Caco-2 (cell line): ENCODE measurements around the gene KDM2B. TPM values are rescaled to one million over a fixed set of nuclear protein-coding genes. Genes with fewer than 3 reads are reported as not detected.

Experiments
- BruUV-seq: library from RNA; stranded (reverse); fragments of 400-500 nt; replicated peaks from 2 replicates; lab custom pipeline; 2021; lab: Mats Ljungman, UMichigan
- CTCF ChIA-PET: fragments of 300-600 bp; sonication (Branson Sonifier 250); formaldehyde crosslinking; loops from one replicate; lab custom pipeline; 2022; ENCODE audit warnings: antibody characterized with exemption; lab: Charles Lee
- POLR2A ChIA-PET: fragments of 300-600 bp; sonication (Branson Sonifier 250); formaldehyde crosslinking; loops from one replicate; lab custom pipeline; 2022; ENCODE audit warnings: antibody characterized with exemption; lab: Charles Lee
- DNase-seq, 2 experiments: peaks; one replicate each; pipeline versions ENCODE4 v3.0.0 to v3.0.0-alpha.2; 2020 to 2022
- H3K27me3 ChIP-seq: replicated peaks from 2 replicates; pipeline ENCODE4 v1.6.0; 2011; ENCODE audit warnings: low read length; ENCODE audit not compliant: control insufficient read depth, insufficient read depth
- H3K36me3 ChIP-seq: 2 replicates; pipeline ENCODE4 v1.5.1; 2011; ENCODE audit warnings: low read length; ENCODE audit not compliant: control insufficient read depth, insufficient read depth
- H3K4me1 ChIP-seq: fragments of 250-450 bp; sonication (Bioruptor Pico); 2 replicates; pipeline ENCODE4 v1.5.1; 2020; ENCODE audit warnings: mild to moderate bottlenecking
- H3K4me3 ChIP-seq: 2 replicates; pipeline ENCODE4 v1.5.1; 2011; ENCODE audit warnings: low read depth, mild to moderate bottlenecking, control low read depth, low read length
- H3K9me3 ChIP-seq: fragments of 250-450 bp; sonication (Bioruptor Pico); 2 replicates; pipeline ENCODE4 v1.5.1; 2020; ENCODE audit warnings: mild to moderate bottlenecking, moderate library complexity
- H3K27ac Mint-ChIP-seq: one replicate; pipeline ENCODE4 v1.8.0; 2022; ENCODE audit warnings: mixed read lengths; ENCODE audit not compliant: unreplicated experiment
- H3K27me3 Mint-ChIP-seq: one replicate; pipeline ENCODE4 v1.8.0; 2022; ENCODE audit warnings: mixed read lengths; ENCODE audit not compliant: insufficient read depth, unreplicated experiment
- H3K36me3 Mint-ChIP-seq: one replicate; pipeline ENCODE4 v1.8.0; 2022; ENCODE audit warnings: mild to moderate bottlenecking, mixed read lengths; ENCODE audit not compliant: insufficient read depth, unreplicated experiment
- H3K4me1 Mint-ChIP-seq: one replicate; pipeline ENCODE4 v1.8.0; 2022; ENCODE audit warnings: low read depth, mixed read lengths; ENCODE audit not compliant: unreplicated experiment
- H3K4me3 Mint-ChIP-seq: one replicate; pipeline ENCODE4 v1.8.0; 2022; ENCODE audit warnings: mild to moderate bottlenecking, moderate library complexity, mixed read lengths; ENCODE audit not compliant: unreplicated experiment
- H3K9me3 Mint-ChIP-seq: one replicate; pipeline ENCODE4 v1.8.0; 2022; ENCODE audit warnings: mixed read lengths; ENCODE audit not compliant: unreplicated experiment
- intact Hi-C: fragments of 100-400 bp; cut with micrococcal nuclease; formaldehyde crosslinking; loops from one replicate; pipeline ENCODE4 v1.10.0; 2022; ENCODE audit not compliant: unreplicated experiment
- total RNA-seq: library from RNA; stranded (reverse); gene quantifications from 2 replicates; pipeline ENCODE4 v1.2.3, GENCODE V29; 2022
- TF ChIP-seq, protein P1 (sequence below), 2 experiments: fragments of 200-600 bp in 1 of 2; IDR thresholded peaks; 1 replicate in 1 of 2; 2 replicates in 1 of 2; pipeline versions ENCODE4 v1.5.1 to v1.8.0; 2011 to 2022; ENCODE audit warnings: antibody characterized with exemption in 1 of 2, control low read depth in 1 of 2, inconsistent platforms in 1 of 2, low read depth in 1 of 2, low read length in 1 of 2, mild to moderate bottlenecking in 1 of 2, moderate library complexity in 1 of 2; ENCODE audit not compliant: insufficient read depth in 1 of 2, severe bottlenecking in 1 of 2, unreplicated experiment in 1 of 2

Gene KDM2B
- total RNA-seq, 1 experiment from 2014 or later: 48.4 TPM

- intact Hi-C loops: no loop called here
- Histone ChIP-seq H3K9me3 (no peaks in the 10 kb centered on the region), H3K36me3 (no peaks in the 10 kb centered on the region; the same call in 1 of the 2 replicates), H3K27me3 (no peaks in the 10 kb centered on the region), H3K4me1 (peaks cover 7% of the 10 kb centered on the region; the same call in 1 of the 2 replicates), H3K4me3 (no peak overlapping the region)
- Mint-ChIP-seq H3K27me3 (no peaks in the 10 kb centered on the region), H3K9me3 (no peaks in the 10 kb centered on the region), H3K4me3 (no peak overlapping the region), H3K27ac (no peak overlapping the region), H3K36me3 (peaks cover 50% of the 10 kb centered on the region), H3K4me1 (peaks cover 17% of the 10 kb centered on the region)
- TF ChIP-seq, protein P1, sequence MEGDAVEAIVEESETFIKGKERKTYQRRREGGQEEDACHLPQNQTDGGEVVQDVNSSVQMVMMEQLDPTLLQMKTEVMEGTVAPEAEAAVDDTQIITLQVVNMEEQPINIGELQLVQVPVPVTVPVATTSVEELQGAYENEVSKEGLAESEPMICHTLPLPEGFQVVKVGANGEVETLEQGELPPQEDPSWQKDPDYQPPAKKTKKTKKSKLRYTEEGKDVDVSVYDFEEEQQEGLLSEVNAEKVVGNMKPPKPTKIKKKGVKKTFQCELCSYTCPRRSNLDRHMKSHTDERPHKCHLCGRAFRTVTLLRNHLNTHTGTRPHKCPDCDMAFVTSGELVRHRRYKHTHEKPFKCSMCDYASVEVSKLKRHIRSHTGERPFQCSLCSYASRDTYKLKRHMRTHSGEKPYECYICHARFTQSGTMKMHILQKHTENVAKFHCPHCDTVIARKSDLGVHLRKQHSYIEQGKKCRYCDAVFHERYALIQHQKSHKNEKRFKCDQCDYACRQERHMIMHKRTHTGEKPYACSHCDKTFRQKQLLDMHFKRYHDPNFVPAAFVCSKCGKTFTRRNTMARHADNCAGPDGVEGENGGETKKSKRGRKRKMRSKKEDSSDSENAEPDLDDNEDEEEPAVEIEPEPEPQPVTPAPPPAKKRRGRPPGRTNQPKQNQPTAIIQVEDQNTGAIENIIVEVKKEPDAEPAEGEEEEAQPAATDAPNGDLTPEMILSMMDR (IDR thresholded peaks at IDR 0.05; ENCODE audit: insufficient read depth in 1 of 2, low read depth in 1 of 2, low read length in 1 of 2, severe bottlenecking in 1 of 2, unreplicated experiment in 1 of 2): no peak
- ChIA-PET CTCF (interaction anchor here (1.0 kb wide), 1 partner anchor 39 kb away, joined by 3 read pairs; no protein-coding TSS in a partner anchor), POLR2A (no interaction called here)
- DNase-seq: peak; percentile 82 to 84
- no TSS peak for BruUV-seq
These were observed 67.2 kb downstream of the KDM2B start for GRCh38 chr12:121513464-121514183.

- H3K9me3 Mint-ChIP-seq: no peaks in the 10 kb centered on the region
These were observed 68.3 kb downstream of the KDM2B start for GRCh38 chr12:121512561-121512960.

GRCh38 chr12:121511916-121512315 is 68.9 kb downstream of the KDM2B start:
- no peak overlapping the region for H3K4me3 Mint-ChIP-seq

More at GRCh38 chr12:121512561-121512960, 68.3 kb downstream of the KDM2B start:
- Histone ChIP-seq H3K9me3 (no peaks in the 10 kb centered on the region), H3K4me1 (peaks cover 7% of the 10 kb centered on the region; the same call in 1 of the 2 replicates), H3K4me3 (no peak overlapping the region), H3K36me3 (no peaks in the 10 kb centered on the region; the same call in 1 of the 2 replicates), H3K27me3 (no peaks in the 10 kb centered on the region)
- no peak overlapping the region for H3K4me3 Mint-ChIP-seq
- H3K4me1 Mint-ChIP-seq: peaks cover 17% of the 10 kb centered on the region
- TF ChIP-seq, protein P1 (IDR thresholded peaks at IDR 0.05; ENCODE audit: insufficient read depth in 1 of 2, low read depth in 1 of 2, low read length in 1 of 2, severe bottlenecking in 1 of 2, unreplicated experiment in 1 of 2): no peak
- H3K27me3 Mint-ChIP-seq: no peaks in the 10 kb centered on the region
- ChIA-PET CTCF (no interaction called here), POLR2A (no interaction called here)
- H3K36me3 Mint-ChIP-seq: peaks cover 53% of the 10 kb centered on the region
- intact Hi-C loops: no loop called here
- H3K27ac Mint-ChIP-seq: no peak overlapping the region
- BruUV-seq: no TSS peak
- DNase-seq: no peak

More at GRCh38 chr12:121511916-121512315, 68.9 kb downstream of the KDM2B start:
- H3K27me3 ChIP-seq: no peaks in the 10 kb centered on the region
- H3K36me3 ChIP-seq: no peaks in the 10 kb centered on the region; the same call in 1 of the 2 replicates
- DNase-seq: no peak
- H3K9me3 Mint-ChIP-seq: no peaks in the 10 kb centered on the region
- H3K4me3 ChIP-seq: no peak overlapping the region
- H3K9me3 ChIP-seq: no peaks in the 10 kb centered on the region
- no peak overlapping the region for H3K27ac Mint-ChIP-seq
- TF ChIP-seq, protein P1 (IDR thresholded peaks at IDR 0.05; ENCODE audit: insufficient read depth in 1 of 2, low read depth in 1 of 2, low read length in 1 of 2, severe bottlenecking in 1 of 2, unreplicated experiment in 1 of 2): no peak
- BruUV-seq: no TSS peak
- no peaks in the 10 kb centered on the region for H3K27me3 Mint-ChIP-seq
- ChIA-PET POLR2A (no interaction called here), CTCF (no interaction called here)
- peaks cover 55% of the 10 kb centered on the region for H3K36me3 Mint-ChIP-seq
- peaks cover 7% of the 10 kb centered on the region; the same call in 1 of the 2 replicates for H3K4me1 ChIP-seq
- H3K4me1 Mint-ChIP-seq: peaks cover 16% of the 10 kb centered on the region
- intact Hi-C loops: no loop called here
